DOHH2 (cell line): Measurements from ENCODE around the gene NT5DC1.

Experiments used
- H3F3A ChIP-seq: fragments of 200-600 bp; sonication (generic), shearing (Covaris generic); 2 replicates; pipeline ENCODE4 v1.6.0; 2016; ENCODE audit warnings: antibody characterized with exemption, mild to moderate bottlenecking; ENCODE audit not compliant: control insufficient read depth, insufficient read depth
- H3K27ac ChIP-seq: fragments of 200-600 bp; sonication (generic); 2 replicates; pipeline ENCODE4 v1.5.1; 2014; ENCODE audit warnings: low read depth, mild to moderate bottlenecking, low read length, moderate library complexity
- H3K27me3 ChIP-seq: fragments of 200-600 bp; sonication (generic); 2 replicates; pipeline ENCODE4 v1.6.1; 2014; ENCODE audit warnings: mild to moderate bottlenecking, low read length, mixed read lengths; ENCODE audit not compliant: control insufficient read depth
- H3K36me3 ChIP-seq: fragments of 200-600 bp; sonication (generic); 2 replicates; pipeline ENCODE4 v1.6.1; 2014; ENCODE audit warnings: mild to moderate bottlenecking, low read length, moderate library complexity, mixed read lengths; ENCODE audit not compliant: control insufficient read depth
- H3K4me1 ChIP-seq: fragments of 200-600 bp; sonication (generic); 2 replicates; pipeline ENCODE4 v1.6.1; 2014; ENCODE audit warnings: mild to moderate bottlenecking, low read length, mixed read lengths; ENCODE audit not compliant: control insufficient read depth
- H3K4me2 ChIP-seq: fragments of 200-600 bp; sonication (generic); 2 replicates; pipeline ENCODE4 v1.6.0; 2014; ENCODE audit warnings: mild to moderate bottlenecking, low read length, moderate library complexity
- H3K4me3 ChIP-seq: fragments of 200-600 bp; sonication (generic); 2 replicates; pipeline ENCODE4 v1.5.1; 2014; ENCODE audit warnings: mild to moderate bottlenecking, low read length, mixed read lengths
- H3K79me2 ChIP-seq: fragments of 200-600 bp; sonication (generic); 2 replicates; pipeline ENCODE4 v1.6.1; 2014; ENCODE audit warnings: mild to moderate bottlenecking, low read length, mixed read lengths; ENCODE audit not compliant: control insufficient read depth
- H3K9me2 ChIP-seq: fragments of 200-600 bp; sonication (generic); replicated peaks from 2 replicates; pipeline ENCODE4 v1.6.1; 2014; ENCODE audit warnings: mild to moderate bottlenecking, low read length, mixed read lengths; ENCODE audit not compliant: control insufficient read depth
- H3K9me3 ChIP-seq: fragments of 200-600 bp; sonication (generic); 2 replicates; pipeline ENCODE4 v1.6.1; 2014; ENCODE audit warnings: antibody characterized with exemption, low read length, mixed read lengths; ENCODE audit not compliant: control insufficient read depth, insufficient read depth
- H4K20me1 ChIP-seq: fragments of 200-600 bp; sonication (generic); 2 replicates; pipeline ENCODE4 v1.6.0; 2014; ENCODE audit warnings: low read depth, mild to moderate bottlenecking, antibody characterized with exemption, low read length, moderate library complexity; ENCODE audit not compliant: control insufficient read depth, insufficient read depth
- EZH2phosphoT487 ChIP-seq: fragments of 200-600 bp; sonication (generic); IDR thresholded peaks from 2 replicates; pipeline ENCODE4 v1.6.1; 2017; ENCODE audit warnings: borderline replicate concordance, mild to moderate bottlenecking, antibody characterized with exemption, low read length, moderate library complexity, mixed read lengths
- TF ChIP-seq, protein P1 (sequence below): fragments of 200-600 bp; sonication (generic); IDR thresholded peaks from one replicate; pipeline ENCODE4 v1.5.1; 2014; ENCODE audit warnings: antibody characterized with exemption, mild to moderate bottlenecking, low read depth, low read length; ENCODE audit not compliant: poor library complexity, severe bottlenecking

Gene NT5DC1

DNA sequence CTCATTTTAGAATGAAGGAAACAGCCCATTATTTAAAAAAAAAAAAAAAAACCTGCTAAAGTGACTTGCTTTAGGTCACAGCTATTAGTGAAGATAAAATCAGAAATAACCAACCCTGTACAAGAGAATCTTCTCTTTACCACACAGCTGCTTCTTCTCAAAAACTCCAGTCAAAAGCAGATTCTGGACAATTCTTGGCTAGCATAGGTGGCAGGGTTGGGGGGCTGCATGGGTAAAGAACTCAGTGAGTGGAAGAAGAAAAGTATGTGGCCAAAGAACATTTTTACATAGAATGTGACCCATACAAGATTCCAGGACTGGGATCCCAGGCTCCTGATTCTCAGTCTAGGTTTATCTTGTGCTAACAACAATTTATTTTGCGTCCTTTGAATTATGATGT, 30.6 kb upstream of the NT5DC1 start:
- Histone ChIP-seq H3K27me3 (no peaks in the 10 kb centered on the region), H3K4me3 (no peak overlapping the region), H4K20me1 (no peaks in the 10 kb centered on the region), H3K9me2 (no peaks in the 10 kb centered on the region), H3K4me1 (peaks cover 4% of the 10 kb centered on the region), H3F3A (no peaks in the 10 kb centered on the region), H3K79me2 (no peaks in the 10 kb centered on the region), H3K36me3 (no peaks in the 10 kb centered on the region), H3K4me2 (no peak overlapping the region), H3K27ac (no peak overlapping the region), H3K9me3 (no peaks in the 10 kb centered on the region)
- TF ChIP-seq EZH2phosphoT487, result no peak
- TF ChIP-seq, protein P1, sequence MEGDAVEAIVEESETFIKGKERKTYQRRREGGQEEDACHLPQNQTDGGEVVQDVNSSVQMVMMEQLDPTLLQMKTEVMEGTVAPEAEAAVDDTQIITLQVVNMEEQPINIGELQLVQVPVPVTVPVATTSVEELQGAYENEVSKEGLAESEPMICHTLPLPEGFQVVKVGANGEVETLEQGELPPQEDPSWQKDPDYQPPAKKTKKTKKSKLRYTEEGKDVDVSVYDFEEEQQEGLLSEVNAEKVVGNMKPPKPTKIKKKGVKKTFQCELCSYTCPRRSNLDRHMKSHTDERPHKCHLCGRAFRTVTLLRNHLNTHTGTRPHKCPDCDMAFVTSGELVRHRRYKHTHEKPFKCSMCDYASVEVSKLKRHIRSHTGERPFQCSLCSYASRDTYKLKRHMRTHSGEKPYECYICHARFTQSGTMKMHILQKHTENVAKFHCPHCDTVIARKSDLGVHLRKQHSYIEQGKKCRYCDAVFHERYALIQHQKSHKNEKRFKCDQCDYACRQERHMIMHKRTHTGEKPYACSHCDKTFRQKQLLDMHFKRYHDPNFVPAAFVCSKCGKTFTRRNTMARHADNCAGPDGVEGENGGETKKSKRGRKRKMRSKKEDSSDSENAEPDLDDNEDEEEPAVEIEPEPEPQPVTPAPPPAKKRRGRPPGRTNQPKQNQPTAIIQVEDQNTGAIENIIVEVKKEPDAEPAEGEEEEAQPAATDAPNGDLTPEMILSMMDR, result no peak

DNA sequence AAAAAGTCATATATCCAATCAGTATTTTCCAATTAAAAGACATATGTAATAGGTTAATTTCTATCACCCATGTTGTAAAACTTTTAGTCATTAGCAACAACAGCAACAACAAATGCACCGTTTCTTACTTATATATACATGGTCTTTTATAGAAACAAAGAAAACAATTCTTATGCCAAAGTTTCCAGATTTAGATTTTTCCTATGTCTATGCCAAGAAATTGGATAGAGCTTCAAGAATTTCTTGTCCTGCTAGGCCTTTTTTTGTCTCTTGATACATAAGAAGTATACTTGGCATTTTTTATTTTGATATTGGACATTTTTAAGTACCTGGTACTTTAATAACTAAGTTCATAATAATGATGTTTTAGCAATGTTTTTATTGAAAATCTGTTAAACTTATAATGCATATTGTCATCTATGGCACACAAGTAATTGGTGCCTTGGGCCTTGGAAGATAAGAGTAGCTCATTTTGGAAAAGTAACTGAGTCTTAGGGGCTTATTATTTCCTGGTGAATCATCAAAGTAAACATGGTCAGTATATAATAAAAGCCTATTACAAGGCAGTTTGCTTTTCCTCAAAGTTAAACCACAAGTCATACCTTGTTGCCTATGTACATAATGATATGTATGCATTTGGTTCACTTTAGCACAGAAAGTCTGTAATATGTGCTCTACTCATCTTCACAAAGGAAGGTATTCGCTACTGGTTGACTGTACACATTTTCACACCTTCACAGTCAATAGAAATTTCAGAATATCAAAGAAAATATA, 29.9 kb upstream of the NT5DC1 start:
- Histone ChIP-seq H4K20me1 (no peaks in the 10 kb centered on the region), H3K4me3 (no peak overlapping the region), H3K36me3 (no peaks in the 10 kb centered on the region), H3K79me2 (no peaks in the 10 kb centered on the region), H3K27me3 (no peaks in the 10 kb centered on the region), H3F3A (no peaks in the 10 kb centered on the region), H3K4me2 (no peak overlapping the region), H3K9me3 (no peaks in the 10 kb centered on the region), H3K9me2 (no peaks in the 10 kb centered on the region), H3K4me1 (peaks cover 4% of the 10 kb centered on the region), H3K27ac (no peak overlapping the region)
- TF ChIP-seq, protein P1, result no peak
- TF ChIP-seq EZH2phosphoT487, result no peak

DNA sequence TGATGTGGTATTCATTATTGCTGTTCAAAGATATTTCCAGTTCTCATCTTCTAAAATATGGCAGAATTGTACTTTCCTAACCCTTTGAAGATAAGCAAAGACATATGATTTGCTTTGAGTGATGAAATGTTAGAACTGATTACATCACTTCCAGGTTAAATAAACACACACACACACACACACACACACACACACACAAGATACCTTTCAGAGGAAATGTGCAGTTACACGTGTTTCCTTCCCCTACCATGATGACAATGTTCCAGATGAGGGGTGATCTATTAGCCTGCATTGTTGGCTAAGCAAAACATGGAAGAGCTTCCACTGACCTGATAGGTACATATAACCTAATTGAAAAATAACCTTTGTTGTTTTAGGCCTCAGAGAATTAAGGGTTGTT, 28.3 kb upstream of the NT5DC1 start:
- no peaks in the 10 kb centered on the region for H3K9me2 ChIP-seq
- no peak overlapping the region for H3K4me2 ChIP-seq
- no peaks in the 10 kb centered on the region for H3K36me3 ChIP-seq
- no peaks in the 10 kb centered on the region for H3K79me2 ChIP-seq
- H3K9me3 ChIP-seq, result no peaks in the 10 kb centered on the region
- no peak overlapping the region for H3K27ac ChIP-seq
- no peaks in the 10 kb centered on the region for H3F3A ChIP-seq
- TF ChIP-seq EZH2phosphoT487, result no peak
- TF ChIP-seq, protein P1, result no peak
- no peak overlapping the region for H3K4me3 ChIP-seq
- no peaks in the 10 kb centered on the region for H4K20me1 ChIP-seq
- H3K27me3 ChIP-seq, result no peaks in the 10 kb centered on the region
- peaks cover 4% of the 10 kb centered on the region for H3K4me1 ChIP-seq
